ENCODE data around the gene CYTH1. TPM values are rescaled to one million over a fixed set of nuclear protein-coding genes. Genes with fewer than 3 reads are reported as not detected.

Gene CYTH1
- total RNA-seq, 2 donors from 2014 or later: 23.1 to 27.4 TPM

DNA sequence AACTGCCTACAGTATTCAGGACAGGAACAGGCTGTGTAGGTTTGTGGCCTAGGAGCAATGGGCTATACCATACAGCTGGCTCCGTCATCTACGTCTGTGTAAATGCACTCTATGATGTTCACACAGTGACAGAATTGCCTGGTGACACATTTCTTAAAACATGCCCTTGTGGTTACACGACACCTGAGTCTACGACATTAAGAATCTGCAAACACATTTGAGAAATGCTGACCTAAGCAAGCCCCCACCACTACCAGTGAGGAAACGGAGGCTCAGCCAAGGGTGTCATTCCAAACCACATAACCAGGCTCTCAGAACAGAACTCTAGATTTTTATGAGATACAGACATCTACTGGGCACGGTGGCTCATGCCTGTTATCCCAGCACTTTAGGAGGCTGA is 35.0 kb upstream of the CYTH1 start:
- no peaks in the 10 kb centered on the region for H3K4me1 Mint-ChIP-seq
- peaks cover 73% of the 10 kb centered on the region for H3K36me3 Mint-ChIP-seq (ENCODE audit: low read depth)
- H3K4me1 ChIP-seq (ENCODE audit: control insufficient read depth, insufficient read depth, low read length): no peaks in the 10 kb centered on the region
- no peaks in the 10 kb centered on the region for H3K9me3 ChIP-seq (ENCODE audit: control insufficient read depth, low read length)
- no peaks in the 10 kb centered on the region for H3K27me3 Mint-ChIP-seq (ENCODE audit: insufficient read depth)
- H3K27ac Mint-ChIP-seq: no peak overlapping the region
- peaks cover 86% of the 10 kb centered on the region for H3K36me3 ChIP-seq (ENCODE audit: control insufficient read depth, insufficient read depth, low read length)
- H3K4me3 Mint-ChIP-seq: no peak overlapping the region
- no peak overlapping the region for H3K4me3 ChIP-seq (ENCODE audit: low read length)
- no peak overlapping the region for H3K9ac ChIP-seq (ENCODE audit: extremely low read depth, low read length, poor library complexity, severe bottlenecking)
- WGBS, 2 experiments (ENCODE audit: insufficient coverage in 1 of 2, insufficient read length in 1 of 2): 86 to 92% methylated on average over 5 to 6 of the region's 6 CpGs
- H3K27ac ChIP-seq (ENCODE audit: low read depth, low read length): no peak overlapping the region
- no peak for DNase-seq
- TF ChIP-seq, protein P1, sequence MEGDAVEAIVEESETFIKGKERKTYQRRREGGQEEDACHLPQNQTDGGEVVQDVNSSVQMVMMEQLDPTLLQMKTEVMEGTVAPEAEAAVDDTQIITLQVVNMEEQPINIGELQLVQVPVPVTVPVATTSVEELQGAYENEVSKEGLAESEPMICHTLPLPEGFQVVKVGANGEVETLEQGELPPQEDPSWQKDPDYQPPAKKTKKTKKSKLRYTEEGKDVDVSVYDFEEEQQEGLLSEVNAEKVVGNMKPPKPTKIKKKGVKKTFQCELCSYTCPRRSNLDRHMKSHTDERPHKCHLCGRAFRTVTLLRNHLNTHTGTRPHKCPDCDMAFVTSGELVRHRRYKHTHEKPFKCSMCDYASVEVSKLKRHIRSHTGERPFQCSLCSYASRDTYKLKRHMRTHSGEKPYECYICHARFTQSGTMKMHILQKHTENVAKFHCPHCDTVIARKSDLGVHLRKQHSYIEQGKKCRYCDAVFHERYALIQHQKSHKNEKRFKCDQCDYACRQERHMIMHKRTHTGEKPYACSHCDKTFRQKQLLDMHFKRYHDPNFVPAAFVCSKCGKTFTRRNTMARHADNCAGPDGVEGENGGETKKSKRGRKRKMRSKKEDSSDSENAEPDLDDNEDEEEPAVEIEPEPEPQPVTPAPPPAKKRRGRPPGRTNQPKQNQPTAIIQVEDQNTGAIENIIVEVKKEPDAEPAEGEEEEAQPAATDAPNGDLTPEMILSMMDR (conservative IDR thresholded peaks at IDR 0.05): no peak
- H3K27me3 ChIP-seq (ENCODE audit: control insufficient read depth, insufficient read depth, low read length, poor library complexity, severe bottlenecking): no peaks in the 10 kb centered on the region
- no peaks in the 10 kb centered on the region for H3K9me3 Mint-ChIP-seq

DNA sequence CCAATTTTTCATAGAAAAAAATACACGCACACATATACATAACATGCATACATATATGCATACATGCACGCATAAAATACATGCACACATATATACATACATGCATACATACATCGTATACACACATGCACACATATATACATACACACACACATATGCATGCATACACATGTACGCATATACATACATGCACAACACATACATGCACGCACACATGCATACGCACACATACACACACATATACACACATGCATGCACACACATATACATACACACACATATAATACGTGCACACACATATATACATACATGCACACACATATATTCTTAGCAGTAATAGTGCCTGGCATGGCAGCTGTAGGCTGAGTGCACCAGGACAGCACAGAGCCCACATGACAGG is 33.6 kb upstream of the CYTH1 start:
- Histone ChIP-seq H3K27me3 (ENCODE audit: control insufficient read depth, insufficient read depth, low read length, poor library complexity, severe bottlenecking) (no peaks in the 10 kb centered on the region), H3K27ac (ENCODE audit: low read depth, low read length) (no peak overlapping the region), H3K9me3 (ENCODE audit: control insufficient read depth, low read length) (no peaks in the 10 kb centered on the region), H3K9ac (ENCODE audit: extremely low read depth, low read length, poor library complexity, severe bottlenecking) (no peak overlapping the region), H3K4me1 (ENCODE audit: control insufficient read depth, insufficient read depth, low read length) (no peaks in the 10 kb centered on the region), H3K4me3 (ENCODE audit: low read length) (no peak overlapping the region), H3K36me3 (ENCODE audit: control insufficient read depth, insufficient read depth, low read length) (peaks cover 89% of the 10 kb centered on the region)
- no peaks in the 10 kb centered on the region for H3K9me3 Mint-ChIP-seq
- TF ChIP-seq, protein P1 (conservative IDR thresholded peaks at IDR 0.05): no peak
- H3K27me3 Mint-ChIP-seq (ENCODE audit: insufficient read depth): no peaks in the 10 kb centered on the region
- WGBS, 2 experiments (ENCODE audit: insufficient coverage in 1 of 2, insufficient read length in 1 of 2): 86 to 92% methylated on average over 6 to 7 of the region's 7 CpGs
- peaks cover 75% of the 10 kb centered on the region for H3K36me3 Mint-ChIP-seq (ENCODE audit: low read depth)
- no peak overlapping the region for H3K27ac Mint-ChIP-seq
- H3K4me1 Mint-ChIP-seq: no peaks in the 10 kb centered on the region
- DNase-seq: no peak
- H3K4me3 Mint-ChIP-seq: no peak overlapping the region

DNA sequence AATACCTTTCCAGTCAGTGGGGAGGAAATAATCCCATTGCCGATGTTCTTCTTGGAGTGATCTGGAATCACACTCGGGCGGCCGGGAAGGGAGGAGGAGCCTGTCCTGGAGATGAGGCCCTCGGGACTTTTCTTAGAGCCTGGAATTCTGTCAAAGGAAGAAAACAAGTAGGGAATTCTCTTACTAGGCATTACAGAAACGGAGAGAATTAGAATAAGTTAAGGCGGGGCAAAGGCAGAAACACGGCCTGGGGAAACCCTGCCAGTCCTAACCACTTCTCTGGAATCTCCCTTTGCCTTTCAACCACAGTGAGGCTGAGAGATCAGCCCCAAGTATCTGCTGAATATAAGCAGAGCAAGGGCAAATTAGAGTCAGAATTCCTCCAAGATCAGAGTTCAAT is 30.8 kb upstream of the CYTH1 start:
- Mint-ChIP-seq H3K27me3 (ENCODE audit: insufficient read depth) (no peaks in the 10 kb centered on the region), H3K4me1 (no peaks in the 10 kb centered on the region), H3K4me3 (no peak overlapping the region), H3K27ac (peak overlapping the region; percentile 55), H3K36me3 (ENCODE audit: low read depth) (peaks cover 72% of the 10 kb centered on the region), H3K9me3 (no peaks in the 10 kb centered on the region)
- Histone ChIP-seq H3K9me3 (ENCODE audit: control insufficient read depth, low read length) (no peaks in the 10 kb centered on the region), H3K4me1 (ENCODE audit: control insufficient read depth, insufficient read depth, low read length) (no peaks in the 10 kb centered on the region), H3K27ac (ENCODE audit: low read depth, low read length) (no peak overlapping the region), H3K4me3 (ENCODE audit: low read length) (no peak overlapping the region), H3K27me3 (ENCODE audit: control insufficient read depth, insufficient read depth, low read length, poor library complexity, severe bottlenecking) (no peaks in the 10 kb centered on the region), H3K9ac (ENCODE audit: extremely low read depth, low read length, poor library complexity, severe bottlenecking) (no peak overlapping the region), H3K36me3 (ENCODE audit: control insufficient read depth, insufficient read depth, low read length) (peaks cover 89% of the 10 kb centered on the region)
- 93 to 100% methylated on average over 4 to 8 of the region's 8 CpGs for WGBS, 2 experiments (ENCODE audit: insufficient coverage in 1 of 2, insufficient read length in 1 of 2)
- TF ChIP-seq, protein P1 (conservative IDR thresholded peaks at IDR 0.05): no peak
- DNase-seq: no peak

All from endodermal cell (in vitro differentiated cells).